ENCODE measurements around the gene POU2F3. TPM values are rescaled to one million over a fixed set of nuclear protein-coding genes. Genes with fewer than 3 reads are reported as not detected.

The POU2F3 gene
- total and polyA plus RNA-seq, 2 of the 13 experiments (the other 11 are each of a cell fraction or from before 2014, with no cell fraction given): not detected

GRCh38 chr11:120219232-120219937 is 20.6 kb upstream of the POU2F3 start (continued):
- TF ChIP-seq IRF1 (CRISPR knock-in tag; IDR thresholded peaks at IDR 0.05; ENCODE audit: low read depth): no peak
- TF ChIP-seq ZBTB33 (CRISPR knock-in tag; IDR thresholded peaks at IDR 0.05): peak; percentile 56; the same call in 1 of the 2 replicates
- TF ChIP-seq ZNF382 (CRISPR knock-in tag; IDR thresholded peaks at IDR 0.05; ENCODE audit: borderline replicate concordance): no peak

GRCh38 chr11:120219938-120220746 is 19.8 kb upstream of the POU2F3 start:
- H2AFZ ChIP-seq (ENCODE audit: low read length): no peak overlapping the region
- ATAC-seq: no peak
- 98% methylated on average over 5 of the region's 9 CpGs for WGBS (ENCODE audit: low lambda C conversion rate)
- ChIA-PET CTCF (ENCODE audit: low intra/inter-chr PET ratio, low total read pairs) (no interaction called here), POLR2A (interaction anchor here (1.0 kb wide), 1 partner anchor 35 kb away, joined by 4 read pairs; no protein-coding TSS in a partner anchor)
- no peak overlapping the region for H3K4me3 ChIP-seq (replicated peaks in 1 of 3; ENCODE audit: insufficient read depth in 1 of 3, low read depth in 2 of 3, low read length in 3 of 3)
- BruUV-seq (replicated peaks): no TSS peak
- H3K36me3 ChIP-seq (replicated peaks in 1 of 2; ENCODE audit: control insufficient read depth in 1 of 2, insufficient read depth in 2 of 2, low read length in 2 of 2): peaks cover 7 to 42% of the 10 kb centered on the region in 2 experiments
- H3K4me1 ChIP-seq (ENCODE audit: insufficient read depth, low read length): peaks cover 63% of the 10 kb centered on the region
- no peaks in the 10 kb centered on the region for H3K27me3 ChIP-seq (ENCODE audit: control insufficient read depth in 1 of 2, insufficient read depth in 2 of 2, low read length in 2 of 2)
- FAIRE-seq: no peak
- H3K27ac ChIP-seq (ENCODE audit: extremely low read length, insufficient read depth, low read length): no peak overlapping the region
- intact Hi-C loops (cut with micrococcal nuclease; ENCODE audit: unreplicated experiment) (no loop called here), in situ Hi-C loops (cut with HindIII; ENCODE audit: extremely low pct_ligation_motif_present, low pct_unique_long_range_greater_than_20kb) (no loop called here)
- H3K4me2 ChIP-seq (ENCODE audit: low read depth, low read length): no peak overlapping the region
- DNase-seq (ENCODE audit: low spot score): no peak
- H3K9ac ChIP-seq (ENCODE audit: insufficient read depth, low read depth, low read length): no peak overlapping the region
- H3K9me3 ChIP-seq (ENCODE audit: low read length): no peaks in the 10 kb centered on the region
- H3K79me2 ChIP-seq (ENCODE audit: insufficient read depth, low read length): peaks cover 6% of the 10 kb centered on the region
- H4K20me1 ChIP-seq (ENCODE audit: insufficient read depth, low read length): peaks cover 21% of the 10 kb centered on the region
- no peak for TF ChIP-seq SNRNP70 (IDR thresholded peaks at IDR 0.05; ENCODE audit: low read depth, low read length)
- no peak for TF ChIP-seq FIP1L1 (IDR thresholded peaks at IDR 0.05; ENCODE audit: borderline replicate concordance, insufficient read depth, low read depth, low read length)
- TF ChIP-seq ZNF672 (CRISPR knock-in tag; IDR thresholded peaks at IDR 0.05): no peak
- TF ChIP-seq HMG20A (CRISPR knock-in tag; IDR thresholded peaks at IDR 0.05; ENCODE audit: borderline replicate concordance): no peak
- no peak for TF ChIP-seq HCFC1 (IDR thresholded peaks at IDR 0.05; ENCODE audit: low read depth, low read length)
- no peak for TF ChIP-seq GZF1 (CRISPR knock-in tag; IDR thresholded peaks at IDR 0.05)
- TF ChIP-seq NFE2L2 (IDR thresholded peaks at IDR 0.05; ENCODE audit: low read length): no peak
- no peak for TF ChIP-seq FOXO4 (CRISPR knock-in tag; conservative IDR thresholded peaks at IDR 0.05)
- TF ChIP-seq ZNF768 (CRISPR knock-in tag; IDR thresholded peaks at IDR 0.05): no peak
- no peak for TF ChIP-seq NFKB2 (CRISPR knock-in tag; IDR thresholded peaks at IDR 0.05; ENCODE audit: borderline replicate concordance)
- TF ChIP-seq ZNF225 (CRISPR knock-in tag; IDR thresholded peaks at IDR 0.05): no peak
- no peak for TF ChIP-seq ZNF776 (CRISPR knock-in tag; IDR thresholded peaks at IDR 0.05)
- TF ChIP-seq ADNP (CRISPR knock-in tag; IDR thresholded peaks at IDR 0.05): no peak
- no peak for TF ChIP-seq ZNF749 (CRISPR knock-in tag; IDR thresholded peaks at IDR 0.05; ENCODE audit: borderline replicate concordance)
- TF ChIP-seq SOX5 (CRISPR knock-in tag; IDR thresholded peaks at IDR 0.05; ENCODE audit: borderline replicate concordance): no peak
- TF ChIP-seq ZC3H13 (CRISPR knock-in tag; IDR thresholded peaks at IDR 0.05): no peak
